ENCODE measurements around the gene KCNK16.

GRCh38 chr6:39302011-39302410 lies 20.5 kb downstream of the KCNK16 start:
- TF ChIP-seq CTCF (IDR thresholded peaks at IDR 0.05) (no peak), POLR2A (IDR thresholded peaks at IDR 0.05) (no peak)
